LoVo (cell line): ENCODE results near the gene ZBTB7C.
"Not testable (repeated sequence)": the region's sequence is repeated elsewhere in the genome, so short reads cannot be mapped to it uniquely, and the experiment has no call there.

Experiments used
- DNase-seq: peaks from one replicate; pipeline ENCODE4 v3.0.0-alpha.2; 2016; ENCODE audit warnings: low spot score

ZBTB7C gene

DNA sequence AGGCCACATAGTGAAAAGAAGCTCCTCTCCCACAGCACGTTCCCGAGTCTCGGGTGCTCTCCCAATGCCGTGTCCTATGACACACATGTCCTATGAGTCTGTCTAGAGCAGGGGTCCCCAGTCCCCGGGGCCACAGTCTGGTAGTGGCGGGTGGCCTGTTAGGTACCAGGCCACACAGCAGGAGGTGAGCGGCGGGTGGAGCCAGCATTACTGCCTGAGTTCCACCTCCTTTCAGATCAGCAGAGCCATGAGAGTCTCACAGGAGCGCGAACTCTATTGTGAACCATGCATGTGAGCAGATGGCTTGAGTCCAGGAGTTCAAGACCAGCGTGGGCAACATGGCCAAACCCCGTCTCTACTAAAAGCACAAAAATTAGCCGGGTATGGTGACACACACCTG lies 112.6 kb downstream of the ZBTB7C start:
- DNase-seq = no peak

GRCh38 chr18:48295586-48296311 lies 113.4 kb downstream of the ZBTB7C start:
- no peak for DNase-seq

- no peak for DNase-seq
These were observed 114.1 kb downstream of the ZBTB7C start for GRCh38 chr18:48294899-48295585.

DNA sequence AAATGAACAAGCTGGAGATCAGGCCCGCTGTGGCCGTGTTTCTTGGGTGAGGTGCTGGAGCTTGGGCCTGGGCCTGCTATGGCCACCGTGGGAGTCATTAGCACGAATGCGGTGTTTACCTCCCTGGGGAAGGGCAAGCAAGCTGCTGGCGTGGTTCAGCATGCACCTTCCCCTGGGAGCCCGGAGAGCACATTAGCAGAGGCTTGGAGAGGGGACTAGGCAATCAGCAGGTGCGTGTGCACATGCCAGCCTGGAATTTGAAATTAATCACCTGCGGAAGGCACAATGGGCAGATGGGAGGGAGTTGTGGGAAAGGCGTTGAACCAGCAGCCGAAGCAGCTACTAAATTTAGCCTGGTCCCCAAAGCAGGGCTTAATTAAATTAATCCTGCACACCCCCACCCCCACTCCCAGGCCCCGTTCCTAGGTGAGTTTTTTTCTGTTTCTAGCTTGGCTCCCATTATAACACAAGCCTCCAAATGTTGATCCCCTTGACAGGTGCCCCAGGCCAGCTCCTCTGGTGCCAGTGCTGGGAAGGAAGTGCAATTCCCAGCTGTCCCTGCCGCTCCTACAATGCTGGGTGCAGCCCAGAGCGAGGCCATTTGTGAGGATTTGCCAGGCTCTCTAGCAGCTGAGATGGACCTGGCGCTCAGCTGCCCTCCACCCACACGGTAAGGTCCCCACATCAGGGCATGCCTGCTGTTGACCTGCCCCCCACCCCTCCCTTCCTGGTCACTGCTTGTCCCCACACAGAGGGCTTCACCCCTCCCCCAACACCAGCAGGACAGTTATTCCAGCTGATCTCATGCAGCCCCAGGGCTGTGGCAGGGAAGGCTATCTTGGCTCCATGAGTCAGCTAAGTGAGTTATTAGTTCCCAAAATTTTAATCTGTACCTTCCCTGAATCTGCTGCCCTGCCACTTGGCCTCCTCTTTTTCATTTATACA lies 115.0 kb downstream of the ZBTB7C start:
- DNase-seq = no peak

GRCh38 chr18:48292782-48293424 lies 116.3 kb downstream of the ZBTB7C start:
- no peak for DNase-seq

- no peak for DNase-seq
These were observed 117.0 kb downstream of the ZBTB7C start for GRCh38 chr18:48292229-48292628.

DNA sequence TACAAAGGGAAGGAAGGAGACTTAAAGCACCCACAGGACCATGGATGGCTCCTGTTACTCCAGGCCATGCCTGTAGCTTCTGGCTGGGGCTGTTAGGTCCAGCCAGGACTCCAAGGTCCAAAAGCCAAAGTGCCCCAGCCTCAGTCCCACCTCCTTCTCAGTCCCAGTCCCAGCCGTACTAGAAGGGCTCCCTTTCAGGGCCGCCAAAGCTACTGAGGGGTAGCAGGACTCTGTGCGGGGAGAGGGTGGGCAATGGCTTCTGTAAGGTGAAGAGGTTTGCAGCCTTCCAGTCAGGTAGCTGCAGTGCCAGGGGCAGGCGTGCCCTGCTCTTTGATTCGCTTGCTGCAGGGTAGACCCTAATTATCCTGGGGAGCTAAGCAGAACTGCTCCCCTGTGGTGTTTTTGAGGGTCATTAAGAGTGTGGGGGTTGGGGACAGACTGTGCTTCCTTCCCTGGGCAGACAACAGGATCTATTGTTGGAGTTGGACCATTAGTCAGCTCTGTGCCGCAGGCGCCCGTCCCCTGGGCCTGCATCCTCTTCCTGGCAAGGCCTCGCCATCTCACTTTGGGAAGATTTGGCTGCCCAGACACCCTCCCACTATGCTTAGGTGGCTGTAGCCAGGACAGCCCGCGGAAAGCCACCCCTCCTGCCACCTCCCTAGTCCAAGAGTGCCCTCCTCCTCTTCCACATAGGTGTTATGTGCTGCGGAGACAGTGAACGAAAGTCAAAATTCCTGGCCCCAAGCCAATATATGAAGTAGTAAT lies 118.8 kb downstream of the ZBTB7C start:
- DNase-seq = no peak

DNA sequence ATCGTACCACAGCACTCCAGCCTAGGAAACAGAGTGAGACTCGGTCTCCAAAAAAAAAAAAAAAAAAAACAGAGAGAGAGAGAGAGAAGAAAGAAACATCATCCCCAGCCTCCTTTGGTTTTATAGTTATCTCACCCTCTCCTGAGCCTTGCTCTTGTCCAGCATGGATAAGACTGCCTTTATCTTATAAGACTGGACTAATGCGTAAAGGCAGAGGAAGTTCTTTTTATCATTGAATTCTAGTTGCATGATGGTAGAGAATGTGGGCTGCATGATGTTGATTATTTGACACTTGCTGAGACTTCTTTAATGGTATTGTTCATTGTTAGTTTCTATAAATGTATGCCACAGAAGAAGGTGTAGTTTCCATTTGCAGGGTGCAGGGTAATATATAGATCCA lies 124.4 kb downstream of the ZBTB7C start:
- DNase-seq = no peak

DNA sequence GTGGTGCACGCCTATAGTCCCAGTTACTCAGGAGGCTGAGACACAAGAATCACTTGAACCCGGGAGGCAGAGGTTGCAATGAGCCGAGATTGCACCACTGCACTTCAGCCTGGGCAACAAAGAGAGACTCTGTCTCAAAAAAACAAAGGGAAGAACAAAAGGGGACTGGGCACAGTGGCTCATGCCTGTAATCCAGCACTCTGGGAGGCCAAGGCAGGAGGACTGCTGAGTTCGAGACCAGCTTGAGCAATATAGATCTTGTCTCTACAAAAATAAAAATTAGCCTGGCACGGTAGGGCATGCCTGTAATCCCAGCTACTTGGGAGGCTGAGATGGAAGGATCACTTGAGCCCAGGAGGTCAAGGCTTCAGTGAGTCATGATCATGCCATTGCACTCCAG lies 125.2 kb downstream of the ZBTB7C start:
- DNase-seq = not testable (repeated sequence)

DNA sequence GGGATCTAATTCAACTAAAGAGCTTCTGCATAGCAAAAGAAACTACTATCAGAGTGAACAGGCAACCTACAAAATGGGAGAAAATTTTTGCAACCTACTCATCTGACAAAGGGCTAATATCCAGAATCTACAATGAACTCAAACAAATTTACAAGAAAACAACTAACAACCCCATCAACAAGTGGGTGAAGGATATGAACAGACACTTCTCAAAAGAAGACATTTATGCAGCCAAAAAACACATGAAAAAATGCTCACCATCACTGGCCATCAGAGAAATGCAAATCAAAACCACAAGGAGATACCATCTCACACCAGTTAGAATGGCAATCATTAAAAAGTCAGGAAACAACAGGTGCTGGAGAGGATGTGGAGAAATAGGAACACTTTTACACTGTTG lies 127.7 kb downstream of the ZBTB7C start:
- not testable (repeated sequence) for DNase-seq

- DNase-seq = no peak
These were observed 129.9 kb downstream of the ZBTB7C start for GRCh38 chr18:48279312-48279711.

DNA sequence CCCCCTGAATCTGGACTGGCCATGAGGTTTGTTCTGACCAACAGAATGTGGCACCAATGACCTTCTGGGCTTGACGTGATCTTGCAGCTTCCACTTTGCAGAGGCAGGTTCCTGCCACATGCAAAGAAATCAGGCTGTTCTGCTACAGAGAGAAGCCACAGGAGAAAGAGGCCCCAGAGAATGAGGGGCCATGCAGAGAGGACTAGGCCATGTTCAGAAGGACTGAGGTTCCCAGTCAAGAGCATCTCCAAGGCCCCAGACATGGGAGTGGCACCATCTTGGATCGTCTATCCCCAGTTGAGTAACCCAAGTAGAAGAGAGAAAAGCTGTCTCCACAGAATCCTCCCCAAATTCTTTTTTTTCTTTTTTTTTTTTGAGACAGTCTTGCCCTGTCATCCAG lies 131.1 kb downstream of the ZBTB7C start:
- DNase-seq = no peak

DNA sequence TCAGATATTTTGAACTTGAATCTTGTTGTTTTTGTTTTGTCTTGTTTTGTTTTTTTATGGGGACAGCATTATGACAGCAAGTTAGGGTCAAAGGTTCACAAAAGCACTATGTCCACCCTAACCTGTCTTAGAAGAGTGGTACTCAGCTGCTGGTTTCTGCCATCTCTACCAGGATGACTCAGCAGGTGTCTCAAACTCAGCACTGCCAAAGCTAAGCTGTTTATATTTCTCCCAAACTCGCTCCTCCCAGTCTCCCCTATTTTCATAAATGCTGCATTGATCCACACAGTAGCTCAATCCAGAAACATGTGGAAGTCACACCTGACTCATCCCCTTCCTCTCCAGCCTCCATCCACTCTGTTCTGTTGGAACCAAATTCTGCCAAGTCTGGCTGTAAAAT lies 134.9 kb downstream of the ZBTB7C start:
- no peak for DNase-seq

DNA sequence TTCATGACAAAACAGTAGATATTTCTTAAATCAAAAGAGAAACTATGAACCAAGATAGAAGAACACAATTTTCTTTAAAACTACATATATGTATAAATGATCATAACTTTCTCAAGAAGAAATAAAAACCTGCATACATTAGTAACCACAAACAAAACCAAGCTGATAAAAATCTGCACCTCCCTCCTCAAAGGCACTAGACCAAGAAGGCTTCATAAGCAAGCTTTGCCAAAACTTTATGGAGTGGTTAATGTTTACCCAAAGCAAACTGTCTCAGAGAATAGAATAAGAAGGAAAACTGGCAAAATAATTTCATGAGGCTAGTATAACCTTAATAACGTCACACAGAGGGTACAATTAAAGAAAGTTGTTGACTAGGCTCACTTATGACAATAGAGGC lies 138.3 kb downstream of the ZBTB7C start:
- DNase-seq = peak; percentile 39

- no peak for DNase-seq
These were observed 143.9 kb downstream of the ZBTB7C start for GRCh38 chr18:48265328-48265727.

GRCh38 chr18:48263914-48264902 lies 145.0 kb downstream of the ZBTB7C start:
- DNase-seq = no peak

DNA sequence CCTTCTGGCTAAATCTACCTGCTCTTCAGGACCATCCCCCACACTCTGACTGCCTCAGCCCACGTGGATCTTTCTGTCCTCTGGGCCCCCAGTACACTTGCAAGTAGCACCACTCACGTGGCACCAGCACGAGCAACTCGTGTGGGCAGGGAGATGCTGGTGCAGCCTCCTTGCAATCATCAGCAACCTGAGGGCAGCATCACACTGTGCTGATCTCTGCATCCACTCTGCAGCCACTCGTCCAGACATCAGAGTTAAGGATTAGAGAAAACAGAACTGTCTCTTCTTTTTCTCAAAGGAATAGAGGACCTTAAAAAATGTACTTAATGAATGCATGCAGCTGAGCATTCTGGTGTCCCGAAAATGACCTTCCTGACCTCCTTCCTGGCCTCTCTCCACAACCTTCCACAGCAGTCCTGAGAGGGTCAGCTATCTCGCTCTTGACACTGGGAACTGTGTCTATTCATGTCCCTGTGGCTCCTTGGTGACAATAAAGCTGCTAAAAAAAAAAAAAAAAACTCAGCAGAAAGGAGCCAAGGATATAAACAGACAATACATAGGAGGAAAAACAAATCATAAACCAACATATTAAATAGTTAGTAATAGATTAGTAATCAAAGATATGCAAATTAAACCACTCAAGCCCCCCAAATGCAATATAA lies 145.9 kb downstream of the ZBTB7C start:
- DNase-seq = no peak

DNA sequence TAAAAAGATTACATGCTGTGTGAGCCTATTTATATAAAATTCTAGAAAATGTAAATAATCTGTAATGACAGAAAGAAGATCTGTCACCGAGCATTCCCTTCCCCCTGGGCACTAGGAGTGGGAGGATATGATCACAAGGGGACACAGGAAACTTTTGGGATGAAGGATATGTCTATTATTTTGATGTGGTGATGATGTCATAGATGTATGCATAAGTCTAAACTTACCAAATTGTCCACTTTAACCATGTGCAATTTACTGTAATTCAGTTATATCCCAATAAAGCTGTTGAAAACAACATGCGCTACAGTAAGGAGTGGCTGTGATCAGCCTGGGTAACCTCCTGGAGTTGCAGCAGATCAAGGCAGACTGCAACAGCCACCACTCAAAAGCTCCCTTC lies 148.9 kb downstream of the ZBTB7C start:
- DNase-seq = no peak

GRCh38 chr18:48256848-48257247 lies 152.3 kb downstream of the ZBTB7C start:
- DNase-seq = no peak
